Right lobe of liver (tissue), 6 donors: Measurements from ENCODE around the gene GUCY2D. TPM values are rescaled to one million over a fixed set of nuclear protein-coding genes. Genes with fewer than 3 reads are reported as not detected.

Source experiments
- ATAC-seq, 4 donors: fragments of 200-7000 bp; cut with Tn5 transposase; one replicate each; pipeline ENCODE4 v1.9.1; 2020; ENCODE audit warnings: mild to moderate bottlenecking in 4 of 4, moderate library complexity in 4 of 4
- DNase-seq, 3 donors: peaks; one replicate each; pipeline ENCODE4 v3.0.0-alpha.2; 2020
- H3K27ac ChIP-seq, 3 donors: fragments of 200-600 bp; one replicate each; pipeline ENCODE4 v1.8.0; 2022
- H3K27me3 ChIP-seq, 2 donors: fragments of 200-600 bp; one replicate each; pipeline ENCODE4 v1.8.0; 2022
- H3K36me3 ChIP-seq, 4 donors: fragments of 200-600 bp; sonication (generic) in 1 of 4; one replicate each; pipeline versions ENCODE4 v1.5.1 to v1.8.0; 2017 to 2022; ENCODE audit warnings: control low read depth in 1 of 4
- H3K4me1 ChIP-seq, 4 donors: fragments of 200-600 bp; sonication (generic) in 1 of 4; one replicate each; pipeline versions ENCODE4 v1.5.1 to v1.8.0; 2017 to 2022; ENCODE audit warnings: control low read depth in 1 of 4
- H3K4me3 ChIP-seq, 3 donors: fragments of 200-600 bp; one replicate each; pipeline ENCODE4 v1.8.0; 2022
- H3K9me3 ChIP-seq, 4 donors: fragments of 200-600 bp; sonication (generic) in 1 of 4; one replicate each; pipeline versions ENCODE4 v1.5.1 to v1.8.0; 2017 to 2022; ENCODE audit warnings: control low read depth in 1 of 4
- POLR2A ChIP-seq: fragments of 450-650 bp; IDR thresholded peaks from one replicate; pipeline ENCODE4 v1.6.1; 2017; ENCODE audit warnings: antibody characterized with exemption, mild to moderate bottlenecking
- WGBS: methylation state at CpG from one replicate; pipeline ENCODE4 v1.1.6; 2018; ENCODE audit warnings: low coverage, low lambda C conversion rate; ENCODE audit not compliant: insufficient coverage; ENCODE audit errors: missing lambda C conversion rate; 5-methylcytosine and 5-hydroxymethylcytosine counted together
- intact Hi-C, 2 donors: fragments of 100-400 bp; cut with DNase I; formaldehyde crosslinking; loops; one replicate each; pipeline versions ENCODE4 v1.11.2 to v1.14.1; 2022
- total RNA-seq, 6 experiments: library from RNA; depleted of rRNA in 2 of 6; stranded (reverse); fragments of >200 nt in 2 of 6; fragmentation: NEBNext Ultra II Directional in 3 of 6; extraction: Animal tissue kit (Norgen Biotek cat#: 25700) in 3 of 6; gene quantifications; one replicate each; pipeline versions ENCODE4 v1.1.0 to v1.2.4, GENCODE V29; 2016 to 2023
- TF ChIP-seq, protein P1 (sequence below), 4 donors: fragments of 200-600 bp in 3 of 4; fragments of 450-650 bp in 1 of 4; IDR thresholded peaks; one replicate each; pipeline versions ENCODE4 v1.5.1 to v1.8.0; 2016 to 2022; ENCODE audit warnings: antibody characterized with exemption in 4 of 4, mild to moderate bottlenecking in 2 of 4
- donor health status: DM: no; HTN: yes; CAD: no.
- donor health status: DM: no; HTN: no; CAD: no.
- donor health status: DM: no; HTN: no; CAD: no.
- donor health status: DM: no; HTN: yes; CAD: no.
- donor health status: DM: no; HTN: yes; CAD: no.

GUCY2D gene
- total RNA-seq, 6 experiments from 2014 or later: 0.33 TPM; not detected in 5

DNA sequence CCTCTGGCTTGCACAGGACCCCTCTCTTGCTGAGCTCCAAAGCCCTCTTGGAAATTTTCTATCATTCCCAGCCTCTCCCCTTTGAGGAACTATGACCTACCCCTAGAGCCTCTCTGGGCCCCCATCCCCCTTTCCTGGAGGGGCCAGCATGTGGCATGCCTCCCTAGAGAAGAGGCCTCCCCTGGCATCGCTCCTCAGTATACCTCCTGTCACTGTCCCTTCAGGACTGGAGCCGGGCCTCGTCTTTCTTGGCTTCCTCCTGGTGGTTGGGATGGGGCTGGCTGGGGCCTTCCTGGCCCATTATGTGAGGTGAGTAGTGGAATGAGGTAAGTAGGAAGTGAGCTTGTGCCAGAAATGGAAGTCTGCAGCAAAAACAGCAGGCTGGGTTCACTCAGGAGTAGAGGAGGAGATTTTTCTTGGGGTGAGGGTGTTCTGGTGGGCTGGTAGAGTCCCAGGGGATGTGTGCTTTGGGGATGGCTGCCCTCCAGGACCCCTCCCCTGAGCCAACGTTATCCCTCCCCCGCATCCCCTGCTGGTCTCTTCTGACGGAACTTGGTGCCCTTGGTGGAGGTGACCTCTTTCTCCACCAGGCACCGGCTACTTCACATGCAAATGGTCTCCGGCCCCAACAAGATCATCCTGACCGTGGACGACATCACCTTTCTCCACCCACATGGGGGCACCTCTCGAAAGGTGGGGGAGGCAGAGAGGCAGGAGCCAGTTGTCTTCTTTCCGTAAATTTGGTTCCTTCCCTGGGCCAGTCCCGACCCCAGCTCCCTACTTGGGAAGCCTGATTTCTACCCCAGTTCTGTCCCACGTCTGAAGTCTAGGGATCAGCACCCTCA, 4.6 kb downstream of the GUCY2D start:
- 46% methylated on average over 6 of the region's 14 CpGs for WGBS
- H3K4me1 ChIP-seq: peaks cover 0 to 14% (median 0%) of the 10 kb centered on the region in 4 donors
- intact Hi-C loops: no loop called here
- no peaks in the 10 kb centered on the region for H3K36me3 ChIP-seq
- no peaks in the 10 kb centered on the region for H3K9me3 ChIP-seq
- no peak overlapping the region for H3K4me3 ChIP-seq
- H3K27ac ChIP-seq: no peak overlapping the region
- DNase-seq: no peak
- no peak for ATAC-seq
- TF ChIP-seq, protein P1, sequence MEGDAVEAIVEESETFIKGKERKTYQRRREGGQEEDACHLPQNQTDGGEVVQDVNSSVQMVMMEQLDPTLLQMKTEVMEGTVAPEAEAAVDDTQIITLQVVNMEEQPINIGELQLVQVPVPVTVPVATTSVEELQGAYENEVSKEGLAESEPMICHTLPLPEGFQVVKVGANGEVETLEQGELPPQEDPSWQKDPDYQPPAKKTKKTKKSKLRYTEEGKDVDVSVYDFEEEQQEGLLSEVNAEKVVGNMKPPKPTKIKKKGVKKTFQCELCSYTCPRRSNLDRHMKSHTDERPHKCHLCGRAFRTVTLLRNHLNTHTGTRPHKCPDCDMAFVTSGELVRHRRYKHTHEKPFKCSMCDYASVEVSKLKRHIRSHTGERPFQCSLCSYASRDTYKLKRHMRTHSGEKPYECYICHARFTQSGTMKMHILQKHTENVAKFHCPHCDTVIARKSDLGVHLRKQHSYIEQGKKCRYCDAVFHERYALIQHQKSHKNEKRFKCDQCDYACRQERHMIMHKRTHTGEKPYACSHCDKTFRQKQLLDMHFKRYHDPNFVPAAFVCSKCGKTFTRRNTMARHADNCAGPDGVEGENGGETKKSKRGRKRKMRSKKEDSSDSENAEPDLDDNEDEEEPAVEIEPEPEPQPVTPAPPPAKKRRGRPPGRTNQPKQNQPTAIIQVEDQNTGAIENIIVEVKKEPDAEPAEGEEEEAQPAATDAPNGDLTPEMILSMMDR (IDR thresholded peaks at IDR 0.05): no peak
- TF ChIP-seq POLR2A: no peak
- no peaks in the 10 kb centered on the region for H3K27me3 ChIP-seq

DNA sequence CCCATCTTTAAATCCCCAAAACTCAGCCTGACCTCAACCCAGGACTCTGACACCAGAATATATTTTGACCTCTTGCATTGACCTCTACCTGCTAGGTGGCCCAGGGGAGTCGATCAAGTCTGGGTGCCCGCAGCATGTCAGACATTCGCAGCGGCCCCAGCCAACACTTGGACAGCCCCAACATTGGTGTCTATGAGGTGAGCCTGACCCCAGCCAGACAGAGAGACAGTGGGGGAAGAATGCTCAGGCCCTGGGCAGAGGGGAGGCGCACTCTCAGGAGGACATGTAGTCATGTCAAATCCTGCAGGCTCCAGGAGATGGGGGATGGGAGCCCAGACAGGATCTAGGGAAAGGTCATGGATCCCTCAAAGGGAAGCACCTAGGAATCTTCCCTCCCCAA, 5.4 kb downstream of the GUCY2D start:
- no peak for ATAC-seq
- DNase-seq: no peak
- Histone ChIP-seq H3K4me1 (peaks cover 0 to 6% (median 0%) of the 10 kb centered on the region in 4 donors), H3K27ac (no peak overlapping the region), H3K36me3 (no peaks in the 10 kb centered on the region), H3K9me3 (no peaks in the 10 kb centered on the region), H3K4me3 (no peak overlapping the region), H3K27me3 (no peaks in the 10 kb centered on the region)
- WGBS: 97% methylated on average over 4 of the region's 5 CpGs
- intact Hi-C loops: no loop called here
- TF ChIP-seq, protein P1 (IDR thresholded peaks at IDR 0.05): no peak
- TF ChIP-seq POLR2A: no peak

DNA sequence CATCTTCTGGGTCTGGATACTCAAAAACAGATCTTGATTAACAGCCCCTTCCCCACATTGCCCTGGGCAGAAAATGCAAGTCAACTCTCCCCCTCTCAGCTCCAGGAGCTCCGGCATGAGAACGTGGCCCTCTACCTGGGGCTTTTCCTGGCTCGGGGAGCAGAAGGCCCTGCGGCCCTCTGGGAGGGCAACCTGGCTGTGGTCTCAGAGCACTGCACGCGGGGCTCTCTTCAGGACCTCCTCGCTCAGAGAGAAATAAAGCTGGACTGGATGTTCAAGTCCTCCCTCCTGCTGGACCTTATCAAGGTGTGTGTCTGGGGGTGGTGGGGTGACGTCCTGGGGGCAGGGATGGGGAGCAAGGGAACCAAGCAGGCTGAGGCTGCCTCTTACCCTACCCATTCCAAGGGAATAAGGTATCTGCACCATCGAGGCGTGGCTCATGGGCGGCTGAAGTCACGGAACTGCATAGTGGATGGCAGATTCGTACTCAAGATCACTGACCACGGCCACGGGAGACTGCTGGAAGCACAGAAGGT, 9.7 kb downstream of the GUCY2D start:
- H3K27me3 ChIP-seq: no peaks in the 10 kb centered on the region
- H3K36me3 ChIP-seq: no peaks in the 10 kb centered on the region
- no peak overlapping the region for H3K27ac ChIP-seq
- peaks cover 0 to 10% (median 2%) of the 10 kb centered on the region in 4 donors for H3K4me1 ChIP-seq
- DNase-seq (peak in 1 of 3 donors; percentile 42), ATAC-seq (no peak)
- intact Hi-C loops: no loop called here
- WGBS: 100% methylated on average over 2 of the region's 15 CpGs
- no peak overlapping the region for H3K4me3 ChIP-seq
- H3K9me3 ChIP-seq: no peaks in the 10 kb centered on the region
- TF ChIP-seq, protein P1 (IDR thresholded peaks at IDR 0.05): no peak
- TF ChIP-seq POLR2A: no peak

DNA sequence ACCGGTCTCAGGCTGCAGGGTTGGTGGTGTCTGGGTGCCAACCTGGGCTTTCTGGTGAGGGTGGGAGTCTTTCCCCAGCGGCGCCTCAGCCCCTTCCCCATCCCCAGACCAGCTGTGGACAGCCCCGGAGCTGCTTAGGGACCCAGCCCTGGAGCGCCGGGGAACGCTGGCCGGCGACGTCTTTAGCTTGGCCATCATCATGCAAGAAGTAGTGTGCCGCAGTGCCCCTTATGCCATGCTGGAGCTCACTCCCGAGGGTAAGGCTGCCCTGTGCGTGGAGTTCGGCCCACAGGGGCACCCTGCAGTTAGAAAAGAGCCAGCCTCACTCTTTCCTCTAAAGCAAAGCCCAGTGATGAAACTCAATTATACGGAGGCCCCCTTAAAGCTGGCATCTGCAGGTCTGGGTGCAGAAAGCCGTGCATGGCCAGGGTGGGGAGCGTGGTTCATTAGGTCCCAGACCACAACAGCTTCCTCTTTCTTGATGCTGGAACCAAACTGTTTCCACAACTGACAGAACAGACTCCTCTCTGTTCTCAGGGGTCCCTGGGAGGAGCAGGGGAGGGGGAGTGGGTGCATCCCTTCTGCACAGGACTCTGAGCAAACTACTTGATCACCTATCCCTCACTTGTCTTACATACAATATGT, 10.7 kb downstream of the GUCY2D start:
- DNase-seq (peak in 1 of 3 donors; percentile 39), ATAC-seq (no peak)
- intact Hi-C loops: no loop called here
- H3K4me1 ChIP-seq: peaks cover 0 to 20% (median 5%) of the 10 kb centered on the region in 4 donors
- WGBS: 72% methylated on average over 13 of the region's 17 CpGs
- no peaks in the 10 kb centered on the region for H3K36me3 ChIP-seq
- no peak for TF ChIP-seq POLR2A
- TF ChIP-seq, protein P1 (IDR thresholded peaks at IDR 0.05): no peak
- H3K4me3 ChIP-seq: no peak overlapping the region
- no peak overlapping the region for H3K27ac ChIP-seq
- no peaks in the 10 kb centered on the region for H3K27me3 ChIP-seq
- H3K9me3 ChIP-seq: no peaks in the 10 kb centered on the region
